Endothelial cell of umbilical vein (primary cell): ENCODE results near the gene FBXW7.

Experiments
- POLR2A ChIP-seq: IDR thresholded peaks from 2 replicates; pipeline ENCODE4 v1.6.1; 2012; ENCODE audit warnings: low read depth, mild to moderate bottlenecking, control low read depth, low read length
- POLR2AphosphoS5 ChIP-seq: IDR thresholded peaks from 2 replicates; pipeline ENCODE4 v1.6.1; 2012; ENCODE audit warnings: low read depth, mild to moderate bottlenecking, control low read depth, low read length, moderate library complexity; ENCODE audit not compliant: insufficient read depth

- TF ChIP-seq POLR2A (no peak), POLR2AphosphoS5 (no peak)
Measured at GRCh38 chr4:152308951-152309350, 226.9 kb downstream of the FBXW7 start.
